Chondrocyte (in vitro differentiated cells): ENCODE measurements around the gene PPP4R2. TPM values are rescaled to one million over a fixed set of nuclear protein-coding genes. Genes with fewer than 3 reads are reported as not detected.

ENCODE experiments used
- DNase-seq: peaks from one replicate; pipeline ENCODE4 v3.0.0; 2021; ENCODE audit warnings: mixed read lengths, low spot score
- H3K27ac Mint-ChIP-seq: one replicate; pipeline ENCODE4 v1.8.0; 2021; ENCODE audit warnings: mild to moderate bottlenecking, moderate library complexity, mixed read lengths; ENCODE audit not compliant: unreplicated experiment
- H3K27me3 Mint-ChIP-seq: 2 replicates; pipeline ENCODE4 v1.8.0; 2021; ENCODE audit warnings: low read depth, mixed read lengths
- H3K36me3 Mint-ChIP-seq: 2 replicates; pipeline ENCODE4 v1.8.0; 2021; ENCODE audit warnings: low read depth, mixed read lengths
- H3K4me1 Mint-ChIP-seq: 2 replicates; pipeline ENCODE4 v1.8.0; 2021; ENCODE audit warnings: low read depth, mild to moderate bottlenecking, mixed read lengths
- H3K4me3 Mint-ChIP-seq: one replicate; pipeline ENCODE4 v1.8.0; 2021; ENCODE audit warnings: mild to moderate bottlenecking, moderate library complexity, mixed read lengths; ENCODE audit not compliant: unreplicated experiment
- H3K9me3 Mint-ChIP-seq: 2 replicates; pipeline ENCODE4 v1.8.0; 2021; ENCODE audit warnings: low read depth, mixed read lengths
- total RNA-seq: library from RNA; stranded (reverse); gene quantifications from 3 replicates; pipeline ENCODE4 v1.2.1, GENCODE V29; 2021
- TF ChIP-seq, protein P1 (sequence below): fragments of 200-600 bp; sonication (generic); IDR thresholded peaks from 2 replicates; pipeline ENCODE4 v1.5.0; 2021; ENCODE audit warnings: antibody characterized with exemption, mild to moderate bottlenecking, moderate library complexity

The PPP4R2 gene
- total RNA-seq, 1 donor from 2014 or later, result 70.0 TPM

DNA sequence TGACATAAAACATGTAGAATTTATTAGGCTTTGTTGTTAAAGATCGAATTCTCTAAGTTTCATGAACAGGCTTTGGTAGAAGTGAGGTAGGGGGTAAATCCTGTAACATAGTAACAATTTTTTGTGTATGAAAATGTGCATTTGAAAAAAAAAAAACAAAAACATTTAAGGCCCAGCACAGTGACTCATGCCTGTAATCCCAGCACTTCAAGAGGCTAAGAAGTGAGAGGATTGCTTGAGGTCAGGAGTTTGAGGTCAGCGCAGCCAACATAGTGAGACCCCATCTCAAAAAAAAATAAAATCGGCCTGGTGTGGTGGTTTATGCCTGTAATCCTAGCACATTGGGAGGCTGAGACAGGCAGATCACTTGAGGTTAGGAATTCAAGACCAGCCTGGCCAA lies 26.8 kb upstream of the PPP4R2 start:
- Mint-ChIP-seq H3K36me3 (peaks cover 31% of the 10 kb centered on the region), H3K27me3 (no peaks in the 10 kb centered on the region), H3K4me1 (no peaks in the 10 kb centered on the region), H3K9me3 (no peaks in the 10 kb centered on the region), H3K4me3 (no peak overlapping the region), H3K27ac (no peak overlapping the region)
- TF ChIP-seq, protein P1, sequence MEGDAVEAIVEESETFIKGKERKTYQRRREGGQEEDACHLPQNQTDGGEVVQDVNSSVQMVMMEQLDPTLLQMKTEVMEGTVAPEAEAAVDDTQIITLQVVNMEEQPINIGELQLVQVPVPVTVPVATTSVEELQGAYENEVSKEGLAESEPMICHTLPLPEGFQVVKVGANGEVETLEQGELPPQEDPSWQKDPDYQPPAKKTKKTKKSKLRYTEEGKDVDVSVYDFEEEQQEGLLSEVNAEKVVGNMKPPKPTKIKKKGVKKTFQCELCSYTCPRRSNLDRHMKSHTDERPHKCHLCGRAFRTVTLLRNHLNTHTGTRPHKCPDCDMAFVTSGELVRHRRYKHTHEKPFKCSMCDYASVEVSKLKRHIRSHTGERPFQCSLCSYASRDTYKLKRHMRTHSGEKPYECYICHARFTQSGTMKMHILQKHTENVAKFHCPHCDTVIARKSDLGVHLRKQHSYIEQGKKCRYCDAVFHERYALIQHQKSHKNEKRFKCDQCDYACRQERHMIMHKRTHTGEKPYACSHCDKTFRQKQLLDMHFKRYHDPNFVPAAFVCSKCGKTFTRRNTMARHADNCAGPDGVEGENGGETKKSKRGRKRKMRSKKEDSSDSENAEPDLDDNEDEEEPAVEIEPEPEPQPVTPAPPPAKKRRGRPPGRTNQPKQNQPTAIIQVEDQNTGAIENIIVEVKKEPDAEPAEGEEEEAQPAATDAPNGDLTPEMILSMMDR, result no peak
- DNase-seq, result no peak

DNA sequence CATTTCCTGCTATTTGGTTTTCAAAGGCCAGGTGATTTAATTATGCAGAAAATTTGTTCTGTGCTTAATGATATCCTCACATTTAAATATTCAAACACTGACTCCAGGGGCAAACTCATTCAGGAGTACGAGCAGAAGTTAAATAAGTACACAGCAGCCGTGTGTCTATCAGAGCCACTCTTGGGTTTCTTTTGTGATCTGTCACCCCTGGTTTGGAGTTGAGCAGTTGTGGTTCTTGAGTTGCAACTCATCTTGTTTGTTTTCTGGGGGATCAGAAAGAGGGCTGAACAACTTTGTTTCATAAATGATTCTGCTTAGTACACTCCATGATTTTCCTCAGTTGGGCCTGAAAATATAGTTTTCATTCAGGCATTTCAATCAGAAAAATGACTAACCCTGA lies 25.7 kb upstream of the PPP4R2 start:
- TF ChIP-seq, protein P1, result no peak
- Mint-ChIP-seq H3K4me3 (no peak overlapping the region), H3K4me1 (no peaks in the 10 kb centered on the region), H3K27me3 (no peaks in the 10 kb centered on the region), H3K36me3 (peaks cover 28% of the 10 kb centered on the region), H3K27ac (no peak overlapping the region), H3K9me3 (no peaks in the 10 kb centered on the region)
- DNase-seq, result no peak

DNA sequence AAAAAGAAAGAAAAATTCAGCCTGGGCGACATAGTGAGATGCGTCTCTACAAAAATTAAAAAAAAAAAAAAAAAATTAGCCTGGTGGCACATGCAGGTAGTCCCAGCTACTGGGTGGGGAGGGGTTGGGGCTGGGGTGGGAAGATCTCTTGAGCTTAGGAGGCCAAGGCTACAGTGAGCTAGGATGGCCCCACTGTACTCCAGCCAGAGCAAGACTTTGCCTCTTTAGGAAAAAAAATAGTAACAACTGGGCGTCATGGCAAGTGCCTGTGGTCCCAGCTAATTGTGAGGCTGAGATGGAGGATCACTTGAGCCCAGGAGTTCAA lies 23.9 kb upstream of the PPP4R2 start:
- no peak overlapping the region for H3K27ac Mint-ChIP-seq
- H3K4me3 Mint-ChIP-seq, result no peak overlapping the region
- no peak for DNase-seq
- no peaks in the 10 kb centered on the region for H3K27me3 Mint-ChIP-seq
- H3K9me3 Mint-ChIP-seq, result no peaks in the 10 kb centered on the region
- TF ChIP-seq, protein P1, result no peak
- peaks cover 5% of the 10 kb centered on the region for H3K4me1 Mint-ChIP-seq
- H3K36me3 Mint-ChIP-seq, result peaks cover 25% of the 10 kb centered on the region

DNA sequence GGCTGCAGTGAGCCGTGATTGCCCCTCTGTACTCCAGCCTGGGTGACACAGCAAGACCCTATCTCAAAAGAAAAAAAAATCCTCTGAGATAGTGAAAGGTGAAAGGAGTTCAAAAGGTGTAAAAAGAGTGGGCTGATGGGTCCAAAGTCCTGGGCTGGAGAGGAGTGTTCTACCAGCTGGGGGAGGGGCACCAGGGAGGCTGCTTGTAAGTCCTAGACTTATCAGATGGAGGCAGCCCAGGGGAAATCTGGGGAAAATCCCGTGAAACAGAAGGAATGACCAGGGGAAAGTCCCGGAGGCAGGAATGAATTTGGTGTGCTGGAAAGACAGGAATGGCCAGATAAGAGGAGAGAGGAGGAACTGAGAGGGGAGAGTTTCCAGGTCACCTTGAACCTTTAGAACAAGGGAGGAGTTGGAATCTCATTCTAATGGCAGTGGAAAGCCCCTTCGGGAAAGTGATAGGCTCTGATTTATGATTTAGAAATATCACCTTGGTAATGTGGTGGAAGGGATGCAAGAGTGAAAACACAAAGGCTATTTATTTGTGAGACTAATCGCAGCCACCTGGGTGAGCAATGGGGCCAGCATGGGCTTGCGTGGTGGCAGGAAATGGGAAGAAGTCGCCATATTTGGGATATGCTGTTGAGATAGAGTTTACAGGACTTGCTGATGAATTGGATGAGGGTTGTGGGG lies 23.4 kb upstream of the PPP4R2 start:
- peaks cover 5% of the 10 kb centered on the region for H3K4me1 Mint-ChIP-seq
- DNase-seq, result no peak
- H3K27ac Mint-ChIP-seq, result peak overlapping the region; percentile 59
- TF ChIP-seq, protein P1, result no peak
- H3K36me3 Mint-ChIP-seq, result peaks cover 22% of the 10 kb centered on the region
- H3K27me3 Mint-ChIP-seq, result no peaks in the 10 kb centered on the region
- H3K4me3 Mint-ChIP-seq, result no peak overlapping the region
- H3K9me3 Mint-ChIP-seq, result no peaks in the 10 kb centered on the region

DNA sequence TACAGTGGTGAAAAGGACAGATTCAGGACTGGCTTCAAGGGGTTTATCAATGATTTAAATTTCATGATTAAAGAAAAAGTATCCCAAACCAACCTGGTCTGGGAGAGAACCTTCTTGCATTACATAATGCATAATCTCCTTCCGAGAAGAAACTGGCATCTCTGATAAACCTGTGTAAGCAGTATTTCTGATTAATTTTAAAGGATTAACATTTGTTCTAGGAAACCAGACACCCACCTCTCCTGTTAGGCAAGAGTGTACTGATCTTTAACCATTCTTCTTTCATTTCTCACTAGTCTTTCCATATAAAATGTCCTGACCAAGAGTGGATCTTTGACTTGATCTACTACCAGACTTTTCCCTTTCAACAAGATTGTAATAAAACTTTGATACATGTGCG lies 22.8 kb upstream of the PPP4R2 start:
- no peak for DNase-seq
- TF ChIP-seq, protein P1, result no peak
- no peaks in the 10 kb centered on the region for H3K9me3 Mint-ChIP-seq
- no peaks in the 10 kb centered on the region for H3K27me3 Mint-ChIP-seq
- peaks cover 5% of the 10 kb centered on the region for H3K4me1 Mint-ChIP-seq
- no peak overlapping the region for H3K27ac Mint-ChIP-seq
- H3K4me3 Mint-ChIP-seq, result no peak overlapping the region
- peaks cover 19% of the 10 kb centered on the region for H3K36me3 Mint-ChIP-seq
